NOMO-1 (cell line): Measurements from ENCODE around the gene GSTA5.
"Not testable (repeated sequence)": the region's sequence is repeated elsewhere in the genome, so short reads cannot be mapped to it uniquely, and the experiment has no call there.

Experiments used
- DNase-seq, 2 experiments: peaks; one replicate each; lab custom pipeline; 2025; ENCODE audit not compliant: unreplicated experiment in 2 of 2; lab: John Stamatoyannopoulos, UW

The GSTA5 gene

GRCh38 chr6:52799272-52799671 lies 41.3 kb downstream of the GSTA5 start:
- DNase-seq: not testable (repeated sequence)

GRCh38 chr6:52794366-52794765 lies 46.2 kb downstream of the GSTA5 start:
- not testable (repeated sequence) for DNase-seq

DNA sequence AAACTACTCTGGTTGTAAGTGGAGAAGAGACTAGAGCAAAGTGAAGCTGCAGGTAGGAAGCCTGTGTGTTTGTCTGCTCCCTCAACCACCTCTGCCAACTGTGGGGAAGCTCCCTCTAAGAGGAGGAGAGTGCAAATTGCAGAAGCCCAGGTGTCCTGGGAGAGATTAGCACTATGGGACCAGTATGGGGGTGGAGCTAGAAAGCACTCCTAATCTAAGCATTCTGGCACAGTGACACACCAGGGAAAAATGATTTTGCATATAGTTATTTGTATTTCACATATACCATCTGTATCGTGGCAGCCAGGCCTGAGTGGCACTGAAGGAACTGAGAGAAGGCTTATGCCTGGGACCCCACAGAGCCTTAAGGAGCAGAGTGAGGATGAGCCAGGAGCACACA lies 49.8 kb downstream of the GSTA5 start:
- DNase-seq: no peak

- DNase-seq: not testable (repeated sequence)
These were observed 51.0 kb downstream of the GSTA5 start for GRCh38 chr6:52789658-52790057.

GRCh38 chr6:52788478-52788877 lies 52.1 kb downstream of the GSTA5 start:
- DNase-seq: no peak

GRCh38 chr6:52787917-52788316 lies 52.7 kb downstream of the GSTA5 start:
- DNase-seq: no peak

- no peak for DNase-seq
These were observed 54.2 kb downstream of the GSTA5 start for GRCh38 chr6:52786249-52786956.

DNA sequence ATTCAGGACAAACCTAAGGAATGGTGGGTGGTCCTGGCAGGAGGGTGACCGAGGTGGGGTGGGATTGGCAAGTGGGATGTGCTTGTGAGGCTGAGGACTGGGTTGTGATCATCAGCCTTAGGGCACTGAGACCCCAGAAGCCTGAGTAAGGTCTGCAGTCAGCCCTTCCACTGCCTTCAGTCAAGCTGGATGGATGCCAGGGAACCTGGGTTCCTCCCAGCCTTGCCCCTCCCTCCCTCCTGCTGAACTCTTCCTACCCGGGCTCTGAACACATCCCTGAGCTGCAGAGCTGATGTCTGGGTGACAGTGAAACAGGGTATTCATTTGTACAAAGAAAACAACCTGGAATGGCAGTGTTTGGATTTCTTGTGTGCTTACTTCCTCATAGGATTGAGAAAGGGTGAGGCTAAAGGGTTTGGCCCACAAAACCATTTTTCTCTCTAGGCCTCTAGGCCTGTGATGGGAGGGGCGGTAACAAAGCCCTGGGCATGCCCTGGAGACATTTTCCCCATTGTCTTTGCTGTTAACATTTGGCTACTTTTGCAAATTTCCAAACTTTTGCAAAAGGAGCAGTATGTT lies 57.8 kb downstream of the GSTA5 start:
- DNase-seq: not testable (repeated sequence)

GRCh38 chr6:52782209-52782608 lies 58.4 kb downstream of the GSTA5 start:
- DNase-seq: not testable (repeated sequence)
